ENCODE measurements around the gene FRMD4A.

FRMD4A gene

DNA sequence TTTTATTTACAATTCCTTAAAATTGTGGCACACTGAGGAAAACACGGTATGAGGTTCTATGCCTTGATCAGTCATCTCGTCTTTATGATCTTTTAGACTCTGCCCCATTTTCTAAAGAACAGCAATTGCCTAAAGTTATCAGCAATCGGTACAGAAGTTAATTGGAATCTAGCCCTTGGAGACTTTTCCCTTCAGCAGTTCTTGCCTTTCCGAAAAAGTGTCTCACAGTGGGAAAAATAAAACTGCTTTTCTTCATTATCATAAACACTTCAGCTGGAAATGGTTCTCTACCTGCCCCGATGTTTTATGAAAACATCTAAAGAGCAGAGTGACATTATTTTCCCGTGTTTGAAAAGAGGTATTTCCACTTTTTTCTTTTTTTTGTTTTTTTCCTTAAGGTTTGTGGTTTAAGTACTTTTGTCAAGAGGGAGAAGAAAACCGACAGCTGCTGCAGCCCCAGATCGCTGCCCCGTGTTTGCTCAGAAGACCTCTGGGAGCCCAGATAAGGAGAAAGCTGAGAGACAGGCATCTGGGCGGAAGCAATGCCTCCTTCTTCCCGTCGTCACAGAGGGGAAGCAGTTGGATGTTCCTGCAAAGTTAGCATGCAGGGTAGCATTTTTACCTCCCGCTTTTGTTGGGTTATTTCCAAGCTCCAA, 149.7 kb downstream of the FRMD4A start:
- DNase-seq (ENCODE audit: insufficient read length, low spot score) (no peak), FAIRE-seq (no peak)
- TF ChIP-seq CTCF (IDR thresholded peaks at IDR 0.05; ENCODE audit: insufficient read depth, missing control alignments), result no peak

DNA sequence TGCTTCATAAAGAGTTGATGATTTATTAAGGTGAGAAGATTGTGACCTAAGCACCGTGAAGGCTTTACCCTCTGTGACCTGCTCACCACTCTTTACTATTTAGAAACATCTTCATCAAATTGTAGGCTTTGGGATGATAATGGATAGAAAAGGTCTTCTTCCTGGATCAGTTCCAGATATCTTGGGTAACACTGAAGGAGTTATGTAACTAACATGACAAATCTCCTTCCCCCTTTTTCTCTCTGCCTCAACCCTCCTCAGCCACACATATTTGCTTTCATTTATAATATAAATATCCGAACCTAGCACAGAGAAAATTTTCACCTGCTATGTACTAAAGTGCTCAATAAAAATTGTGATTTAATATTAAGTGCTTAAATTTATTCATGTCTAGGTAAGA, 151.5 kb downstream of the FRMD4A start:
- DNase-seq (ENCODE audit: insufficient read length, low spot score) (no peak), FAIRE-seq (no peak)
- TF ChIP-seq CTCF (IDR thresholded peaks at IDR 0.05; ENCODE audit: insufficient read depth, missing control alignments), result no peak

GRCh38 chr10:14173706-14174594, 156.8 kb downstream of the FRMD4A start:
- DNase-seq (ENCODE audit: insufficient read length, low spot score), result no peak

DNA sequence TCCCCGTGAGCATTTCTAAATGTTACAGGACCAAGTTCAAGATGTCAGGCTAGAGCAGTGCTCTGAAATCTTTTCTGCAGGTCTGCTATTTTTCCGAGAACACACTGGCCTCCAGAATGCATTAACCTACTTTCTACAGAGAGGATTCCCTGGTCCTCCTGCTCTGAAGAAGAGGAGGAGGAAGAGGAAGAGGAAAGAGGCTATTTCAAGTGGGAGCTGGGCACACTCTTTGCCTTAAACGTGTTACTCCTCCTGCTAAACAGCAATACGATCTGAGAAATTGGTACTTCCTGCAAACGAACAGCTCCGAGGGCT, 157.4 kb downstream of the FRMD4A start:
- DNase-seq (ENCODE audit: insufficient read length, low spot score) (no peak), FAIRE-seq (no peak)
- TF ChIP-seq CTCF (IDR thresholded peaks at IDR 0.05; ENCODE audit: insufficient read depth, missing control alignments), result no peak

More at GRCh38 chr10:14173706-14174594, 156.8 kb downstream of the FRMD4A start:
- TF ChIP-seq CTCF (IDR thresholded peaks at IDR 0.05; ENCODE audit: insufficient read depth, missing control alignments), result no peak
- no peak for FAIRE-seq

DNA sequence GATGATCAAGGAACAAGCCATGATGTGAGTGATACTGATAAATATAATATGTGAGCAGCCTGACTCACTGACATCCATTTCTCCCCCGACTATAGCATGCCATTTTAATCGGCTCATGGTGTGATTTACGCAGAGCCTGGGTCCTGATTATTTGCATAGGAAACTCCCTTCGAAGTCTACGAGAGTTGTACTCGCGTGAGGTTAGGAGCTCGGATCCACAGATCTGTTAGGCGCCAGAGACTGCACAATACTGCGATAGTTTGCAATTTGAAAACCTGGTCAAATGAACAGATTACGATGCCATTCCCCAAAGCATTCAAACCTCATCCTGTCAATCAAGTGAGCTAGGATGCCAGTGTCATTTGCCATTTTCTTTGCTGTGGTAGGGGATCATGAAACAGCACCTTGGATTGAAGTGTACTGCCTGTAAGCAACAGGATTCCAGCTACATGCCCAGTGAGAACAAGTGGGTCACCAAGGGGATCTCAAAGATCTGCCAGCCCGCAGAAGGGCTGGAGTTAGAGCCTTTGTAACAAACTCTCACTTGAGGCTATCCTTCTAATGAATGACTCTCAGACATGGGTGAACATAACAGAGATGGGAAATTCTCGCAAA, 158.3 kb downstream of the FRMD4A start:
- DNase-seq (ENCODE audit: insufficient read length, low spot score), result no peak
- FAIRE-seq, result no peak
- no peak for TF ChIP-seq CTCF (IDR thresholded peaks at IDR 0.05; ENCODE audit: insufficient read depth, missing control alignments)

DNA sequence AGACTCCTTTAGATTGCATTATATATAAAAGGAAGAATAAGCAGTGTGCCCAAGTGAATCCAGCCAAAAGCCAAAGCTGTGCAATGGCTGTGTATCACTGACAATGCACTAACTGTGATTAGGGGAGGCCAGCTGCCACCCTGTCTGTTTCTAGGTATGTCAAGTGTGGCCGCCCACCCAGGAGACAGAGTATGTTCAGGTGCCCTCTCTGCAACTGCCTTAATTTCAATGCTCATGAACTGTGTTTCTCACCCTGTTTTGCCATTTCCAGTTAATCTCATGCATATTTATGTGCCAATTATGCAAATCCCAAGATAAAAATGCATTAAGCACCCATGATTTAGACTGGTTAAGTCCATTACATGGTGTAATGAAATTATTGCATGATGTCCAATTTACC, 159.4 kb downstream of the FRMD4A start:
- FAIRE-seq (no peak), DNase-seq (ENCODE audit: insufficient read length, low spot score) (no peak)
- no peak for TF ChIP-seq CTCF (IDR thresholded peaks at IDR 0.05; ENCODE audit: insufficient read depth, missing control alignments)

Data from D721Med (cell line).